ENCODE results near the gene PKLR.

DNA sequence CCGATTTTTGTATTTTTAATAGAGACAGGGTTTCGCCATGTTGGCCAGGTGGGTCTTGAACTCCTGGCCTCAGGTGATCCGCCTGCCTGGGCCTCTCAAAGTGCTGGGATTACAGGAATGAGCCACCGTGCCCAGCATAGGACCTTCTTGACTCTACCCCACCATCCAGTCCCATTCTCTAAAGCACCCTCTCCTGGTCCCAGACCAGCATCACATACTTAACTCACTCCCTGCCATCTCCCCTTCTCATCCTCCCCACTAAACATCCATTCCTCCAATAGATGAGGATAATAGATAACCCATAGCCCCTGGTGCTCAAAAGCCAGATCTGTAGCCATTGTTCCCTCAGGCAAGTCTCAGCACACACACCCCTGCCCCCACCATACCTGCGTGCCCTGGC, 48.0 kb downstream of the PKLR start:
- TF ChIP-seq, protein P1, sequence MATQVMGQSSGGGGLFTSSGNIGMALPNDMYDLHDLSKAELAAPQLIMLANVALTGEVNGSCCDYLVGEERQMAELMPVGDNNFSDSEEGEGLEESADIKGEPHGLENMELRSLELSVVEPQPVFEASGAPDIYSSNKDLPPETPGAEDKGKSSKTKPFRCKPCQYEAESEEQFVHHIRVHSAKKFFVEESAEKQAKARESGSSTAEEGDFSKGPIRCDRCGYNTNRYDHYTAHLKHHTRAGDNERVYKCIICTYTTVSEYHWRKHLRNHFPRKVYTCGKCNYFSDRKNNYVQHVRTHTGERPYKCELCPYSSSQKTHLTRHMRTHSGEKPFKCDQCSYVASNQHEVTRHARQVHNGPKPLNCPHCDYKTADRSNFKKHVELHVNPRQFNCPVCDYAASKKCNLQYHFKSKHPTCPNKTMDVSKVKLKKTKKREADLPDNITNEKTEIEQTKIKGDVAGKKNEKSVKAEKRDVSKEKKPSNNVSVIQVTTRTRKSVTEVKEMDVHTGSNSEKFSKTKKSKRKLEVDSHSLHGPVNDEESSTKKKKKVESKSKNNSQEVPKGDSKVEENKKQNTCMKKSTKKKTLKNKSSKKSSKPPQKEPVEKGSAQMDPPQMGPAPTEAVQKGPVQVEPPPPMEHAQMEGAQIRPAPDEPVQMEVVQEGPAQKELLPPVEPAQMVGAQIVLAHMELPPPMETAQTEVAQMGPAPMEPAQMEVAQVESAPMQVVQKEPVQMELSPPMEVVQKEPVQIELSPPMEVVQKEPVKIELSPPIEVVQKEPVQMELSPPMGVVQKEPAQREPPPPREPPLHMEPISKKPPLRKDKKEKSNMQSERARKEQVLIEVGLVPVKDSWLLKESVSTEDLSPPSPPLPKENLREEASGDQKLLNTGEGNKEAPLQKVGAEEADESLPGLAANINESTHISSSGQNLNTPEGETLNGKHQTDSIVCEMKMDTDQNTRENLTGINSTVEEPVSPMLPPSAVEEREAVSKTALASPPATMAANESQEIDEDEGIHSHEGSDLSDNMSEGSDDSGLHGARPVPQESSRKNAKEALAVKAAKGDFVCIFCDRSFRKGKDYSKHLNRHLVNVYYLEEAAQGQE (IDR thresholded peaks at IDR 0.05; ENCODE audit: low read depth) = no peak
- TF ChIP-seq RAD21 (IDR thresholded peaks at IDR 0.05; ENCODE audit: low read depth) = no peak
- no peak for TF ChIP-seq POLR2AphosphoS5 (IDR thresholded peaks at IDR 0.05; ENCODE audit: low read depth, low read length)
